IMR-90 (cell line): ENCODE measurements around the gene LATS2.

Source experiments
- BHLHE40 ChIP-seq: fragments of 150-350 bp; IDR thresholded peaks from 2 replicates; pipeline ENCODE4 v1.6.1; 2016; ENCODE audit warnings: mild to moderate bottlenecking, low read depth, low read length
- CTCF ChIP-seq: conservative IDR thresholded peaks from 2 replicates; pipeline ENCODE4 v1.5.1; 2012; ENCODE audit warnings: mild to moderate bottlenecking, low read depth, low read length, improper control_type of control experiment
- FOS ChIP-seq: fragments of 150-350 bp; IDR thresholded peaks from 2 replicates; pipeline ENCODE4 v1.6.1; 2016; ENCODE audit warnings: low read depth, low read length
- MAFK ChIP-seq: IDR thresholded peaks from 2 replicates; pipeline ENCODE4 v1.6.1; 2012; ENCODE audit warnings: low read depth, low read length, improper control_type of control experiment
- MAZ ChIP-seq: IDR thresholded peaks from 2 replicates; pipeline ENCODE4 v1.6.1; 2012; ENCODE audit warnings: low read depth, mild to moderate bottlenecking, low read length, improper control_type of control experiment, moderate library complexity, borderline replicate concordance
- MXI1 ChIP-seq: IDR thresholded peaks from 2 replicates; pipeline ENCODE4 v1.6.1; 2012; ENCODE audit warnings: low read depth, mild to moderate bottlenecking, low read length, moderate library complexity, borderline replicate concordance
- NFE2L2 ChIP-seq: fragments of 150-350 bp; IDR thresholded peaks from 2 replicates; pipeline ENCODE4 v1.6.1; 2016; ENCODE audit warnings: low read depth, mild to moderate bottlenecking, low read length
- POLR2A ChIP-seq: IDR thresholded peaks from 2 replicates; pipeline ENCODE4 v1.6.1; 2012; ENCODE audit warnings: mild to moderate bottlenecking, low read depth, low read length
- RAD21 ChIP-seq: IDR thresholded peaks from 2 replicates; pipeline ENCODE4 v1.6.1; 2012; ENCODE audit warnings: low read length, improper control_type of control experiment
- RFX5 ChIP-seq: IDR thresholded peaks from 2 replicates; pipeline ENCODE4 v1.8.0; 2012; ENCODE audit warnings: low read depth, mild to moderate bottlenecking, low read length, moderate library complexity
- TF ChIP-seq, protein P1 (sequence below): fragments of 150-350 bp; IDR thresholded peaks from 2 replicates; pipeline ENCODE4 v1.6.1; 2017; ENCODE audit warnings: mild to moderate bottlenecking, antibody characterized with exemption, low read length, low read depth

GRCh38 chr13:20997301-20998161, 63.9 kb downstream of the LATS2 start:
- TF ChIP-seq BHLHE40 (peak; percentile 93), POLR2A (no peak), CTCF (no peak), NFE2L2 (no peak), RFX5 (no peak), MAZ (no peak), MXI1 (peak; percentile 91; the same call in 1 of the 2 replicates), FOS (no peak), MAFK (peak; percentile 33; the same call in 1 of the 2 replicates), RAD21 (peak; percentile 22; the same call in 1 of the 2 replicates)
- TF ChIP-seq, protein P1, sequence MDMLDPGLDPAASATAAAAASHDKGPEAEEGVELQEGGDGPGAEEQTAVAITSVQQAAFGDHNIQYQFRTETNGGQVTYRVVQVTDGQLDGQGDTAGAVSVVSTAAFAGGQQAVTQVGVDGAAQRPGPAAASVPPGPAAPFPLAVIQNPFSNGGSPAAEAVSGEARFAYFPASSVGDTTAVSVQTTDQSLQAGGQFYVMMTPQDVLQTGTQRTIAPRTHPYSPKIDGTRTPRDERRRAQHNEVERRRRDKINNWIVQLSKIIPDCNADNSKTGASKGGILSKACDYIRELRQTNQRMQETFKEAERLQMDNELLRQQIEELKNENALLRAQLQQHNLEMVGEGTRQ: no peak
